Esophagus muscularis mucosa (tissue), 3 donors: ENCODE results near the gene RXRA.

Source experiments
- CTCF ChIP-seq, 3 experiments: fragments of 200-600 bp in 2 of 3; fragments of 450-650 bp in 1 of 3; sonication (generic) in 2 of 3; IDR thresholded peaks; one replicate each; pipeline ENCODE4 v1.5.1; 2017 to 2019; ENCODE audit warnings: antibody characterized with exemption in 3 of 3, mild to moderate bottlenecking in 2 of 3, moderate library complexity in 1 of 3
- EP300 ChIP-seq: sonication (generic); formaldehyde crosslinking; IDR thresholded peaks from one replicate; pipeline ENCODE4 v1.6.1; 2017; ENCODE audit warnings: antibody characterized with exemption

- no peak for TF ChIP-seq CTCF (IDR thresholded peaks at IDR 0.05)
- TF ChIP-seq EP300: no peak
Observed at GRCh38 chr9:134358662-134359319, 32.5 kb downstream of the RXRA start.
